HTR-8/SVneo (cell line): ENCODE measurements around the gene DSE.
A peak's percentile ranks its signal among the peaks of the same experiment; 100 is the strongest.
"Not testable (repeated sequence)": the region's sequence is repeated elsewhere in the genome, so short reads cannot be mapped to it uniquely, and the experiment has no call there.

Source experiments
- DNase-seq: peaks from one replicate; pipeline ENCODE4 v3.0.0; 2011; ENCODE audit warnings: low spot score, mixed read lengths; ENCODE audit not compliant: insufficient read length
- FAIRE-seq: peaks from 2 replicates; lab custom pipeline; 2011; peaks lifted over from hg19 to GRCh38; lab: Jason Lieb, UNC

DSE gene

DNA sequence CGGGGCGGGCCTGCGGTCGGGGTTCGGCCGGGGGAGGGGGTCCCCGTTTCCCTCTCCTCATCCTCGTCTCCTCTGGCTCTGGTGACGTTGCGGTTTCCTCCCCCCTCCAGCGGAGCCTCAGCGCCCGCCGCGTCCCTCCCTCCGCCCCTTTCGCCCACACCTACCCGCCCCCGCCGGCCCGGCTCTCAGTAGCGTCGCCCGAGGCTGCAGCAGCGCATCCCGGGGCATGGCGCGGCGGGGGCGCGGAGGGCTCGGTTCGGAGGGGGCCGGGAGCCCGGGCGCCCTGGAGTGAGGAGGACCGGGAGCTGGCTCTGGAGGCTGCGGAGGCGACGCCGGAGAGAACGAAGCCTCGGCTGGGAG is at the start of gene DSE:
Gene DSE, plus strand, starts transcription at position 188 of the 360 bp plus-strand sequence. CDS start 28,304 bp downstream, outside the sequence.
- DNase-seq (peak; percentile 79), FAIRE-seq (peak; percentile 90)

DNA sequence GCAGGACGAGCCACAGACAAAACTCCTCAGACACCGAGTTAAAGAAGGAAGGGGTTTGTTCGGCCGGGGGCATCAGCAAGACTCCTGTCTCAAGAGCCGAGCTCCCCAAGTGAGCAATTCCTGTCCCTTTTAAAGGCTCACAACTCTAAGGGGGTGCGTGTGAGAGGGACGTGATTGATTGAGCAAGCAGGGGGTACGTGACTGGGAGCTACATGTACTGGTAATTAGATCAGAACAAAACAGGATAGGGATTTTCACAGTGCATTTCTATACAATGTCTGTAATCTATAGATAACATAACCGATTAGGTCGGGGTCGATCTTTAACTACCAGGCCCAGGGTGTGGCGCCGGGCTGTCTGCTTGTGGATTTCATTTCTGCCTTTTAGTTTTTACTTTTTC is 48.8 kb upstream of the DSE start:
- not testable (repeated sequence) for FAIRE-seq

DNA sequence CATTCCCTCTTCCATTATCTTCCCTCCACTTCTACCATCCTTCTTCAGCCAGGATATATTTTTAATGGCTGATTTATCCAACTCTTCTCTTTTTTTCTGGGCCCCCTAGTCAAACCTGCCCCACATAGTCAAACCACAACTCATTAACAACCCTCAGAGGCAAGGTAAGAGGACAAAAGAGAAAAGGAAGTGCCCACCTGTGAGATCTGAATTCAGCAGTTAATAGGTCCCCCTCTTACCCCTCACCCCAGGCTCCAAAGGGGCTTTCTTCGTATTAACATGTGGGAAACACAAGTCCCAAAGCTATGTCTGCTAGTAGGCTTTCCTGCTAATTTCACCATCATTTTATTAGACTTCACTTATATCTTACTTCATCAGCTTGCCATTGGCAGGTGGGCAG is 46.9 kb upstream of the DSE start:
- no peak for DNase-seq
- no peak for FAIRE-seq

More for the DNA sequence above, 48.8 kb upstream of the DSE start:
- not testable (repeated sequence) for DNase-seq

DNA sequence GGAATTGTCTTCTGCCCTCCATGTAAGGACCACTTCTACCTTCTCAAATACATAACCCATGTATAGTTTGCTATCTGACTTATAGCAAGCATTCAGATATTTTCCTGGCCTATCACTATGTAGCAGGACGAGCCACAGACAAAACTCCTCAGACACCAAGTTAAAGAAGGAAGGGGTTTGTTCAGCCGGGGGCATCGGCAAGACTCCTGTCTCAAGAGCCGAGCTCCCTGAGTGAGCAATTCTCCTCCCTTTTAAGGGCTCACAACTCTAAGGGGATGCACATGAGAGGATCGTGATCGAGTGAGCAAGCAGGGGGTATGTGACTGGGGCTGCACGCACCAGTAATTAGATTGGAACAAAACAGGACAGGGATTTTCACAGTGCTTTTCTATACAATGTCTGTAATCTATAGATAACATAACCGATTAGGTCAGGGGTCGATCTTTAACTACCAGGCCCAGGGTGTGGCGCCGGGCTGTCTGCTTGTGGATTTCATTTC is 45.1 kb upstream of the DSE start:
- DNase-seq, FAIRE-seq: not testable (repeated sequence)

DNA sequence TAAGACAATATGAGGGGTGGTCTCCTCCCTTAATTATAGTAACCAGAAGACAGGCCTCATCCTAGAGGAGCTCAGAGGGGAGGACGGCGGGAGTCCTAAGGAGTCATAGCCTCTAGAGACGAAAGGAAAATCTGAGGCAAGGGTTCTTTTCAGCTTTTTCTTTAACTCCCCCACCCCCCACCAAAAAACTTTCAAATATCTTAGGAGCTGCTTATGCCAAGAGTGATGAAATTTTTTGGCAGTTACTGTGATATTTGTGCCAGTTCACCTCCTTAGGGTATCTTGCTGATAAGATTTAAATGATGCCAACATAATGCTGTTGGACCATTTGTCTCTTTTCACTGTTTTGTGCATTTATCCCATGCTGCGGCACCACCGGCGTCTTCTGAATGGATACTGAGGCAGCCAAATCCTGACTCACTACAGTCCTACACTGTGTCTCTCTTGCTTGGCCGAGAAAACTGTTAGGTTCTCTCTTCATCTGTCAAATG is 44.5 kb upstream of the DSE start:
- no peak for FAIRE-seq
- DNase-seq: no peak

DNA sequence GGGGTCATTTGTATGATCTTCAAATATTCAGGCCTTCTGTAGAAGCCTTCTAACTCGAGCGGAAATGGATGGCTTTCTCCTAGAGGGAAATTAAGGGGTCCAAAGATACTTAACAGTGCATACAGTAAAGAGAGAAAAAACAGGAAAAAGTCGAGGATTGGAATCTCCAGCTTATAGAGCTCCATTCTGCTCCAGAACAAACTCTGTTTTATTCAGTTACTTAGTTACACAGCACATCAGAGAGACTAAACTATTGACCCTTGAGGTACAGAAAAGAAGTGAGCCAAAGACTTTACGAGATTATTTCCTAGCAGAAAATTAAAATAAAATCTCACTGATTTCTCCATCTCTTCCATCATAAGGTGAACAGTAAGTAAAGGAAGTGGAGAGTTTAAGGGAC is 43.8 kb upstream of the DSE start:
- FAIRE-seq: no peak
- DNase-seq: no peak

DNA sequence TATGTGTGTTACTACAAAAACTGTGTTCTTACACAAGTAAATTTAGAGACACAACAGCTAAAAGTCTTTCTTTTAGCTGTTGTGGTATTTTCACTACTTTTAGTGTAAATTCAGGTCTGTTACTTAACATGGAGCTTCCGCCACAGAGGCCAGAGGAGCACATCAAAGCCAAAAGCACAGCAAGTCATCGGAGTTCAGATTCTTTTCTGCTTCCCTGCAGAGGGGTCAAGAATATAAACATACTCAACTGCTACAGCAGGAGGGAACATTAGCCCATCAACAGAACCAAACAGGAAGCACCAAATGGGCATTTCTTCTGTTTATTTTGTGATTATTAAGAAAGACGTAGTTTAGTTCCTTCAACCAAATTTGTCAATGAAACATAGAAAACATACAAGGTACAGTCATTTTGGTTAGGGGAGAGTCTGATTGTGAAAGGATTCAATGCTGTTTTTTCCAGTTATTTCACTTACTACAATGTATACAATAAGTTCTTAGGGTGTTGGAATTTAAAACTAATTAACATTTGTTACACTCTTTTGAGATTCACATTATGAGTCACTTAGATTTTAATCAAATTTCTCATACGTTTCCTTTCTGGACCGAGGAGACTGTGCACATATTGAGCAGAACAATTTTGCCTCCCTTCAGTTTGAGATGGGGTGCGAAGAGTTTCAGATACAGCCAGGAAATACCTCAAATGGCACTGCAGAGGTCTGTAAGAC is 42.8 kb upstream of the DSE start:
- FAIRE-seq (no peak), DNase-seq (no peak)

DNA sequence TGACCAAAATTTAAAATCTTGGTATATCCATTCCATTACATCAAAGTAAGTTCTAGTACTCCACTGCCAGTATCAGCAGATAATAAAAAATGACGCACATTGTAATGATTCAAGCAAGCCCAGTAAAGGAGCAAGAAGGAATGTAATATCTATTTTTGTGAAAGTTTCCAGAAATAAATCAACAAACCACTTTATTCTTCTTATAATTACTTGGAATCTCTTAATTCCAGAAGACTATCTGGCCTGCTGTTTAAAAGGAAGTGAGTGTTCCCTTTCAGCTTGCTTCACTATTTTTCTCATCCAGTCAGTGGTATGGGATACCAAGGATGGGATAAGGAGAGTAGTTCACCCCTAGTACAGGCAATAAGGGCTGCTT is 42.2 kb upstream of the DSE start:
- DNase-seq (no peak), FAIRE-seq (no peak)

DNA sequence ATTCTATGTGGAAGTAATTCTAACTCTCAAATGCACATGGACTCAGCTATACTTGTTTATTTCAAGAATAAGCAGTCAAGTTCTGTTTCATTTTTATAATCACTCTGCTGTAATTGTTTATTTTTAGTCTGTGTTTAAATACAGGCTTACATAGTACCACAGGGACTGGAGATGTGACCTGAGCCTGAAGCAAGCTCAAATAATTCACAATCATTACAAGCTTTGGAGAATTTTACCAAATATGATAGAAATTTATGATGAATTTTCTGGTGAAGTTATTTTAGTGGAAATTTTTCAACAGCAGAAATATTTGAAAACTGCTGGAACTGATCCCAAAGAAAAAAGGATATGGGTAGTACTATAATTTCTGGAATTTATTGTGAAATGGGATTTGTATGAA is 41.6 kb upstream of the DSE start:
- DNase-seq: no peak
- no peak for FAIRE-seq

DNA sequence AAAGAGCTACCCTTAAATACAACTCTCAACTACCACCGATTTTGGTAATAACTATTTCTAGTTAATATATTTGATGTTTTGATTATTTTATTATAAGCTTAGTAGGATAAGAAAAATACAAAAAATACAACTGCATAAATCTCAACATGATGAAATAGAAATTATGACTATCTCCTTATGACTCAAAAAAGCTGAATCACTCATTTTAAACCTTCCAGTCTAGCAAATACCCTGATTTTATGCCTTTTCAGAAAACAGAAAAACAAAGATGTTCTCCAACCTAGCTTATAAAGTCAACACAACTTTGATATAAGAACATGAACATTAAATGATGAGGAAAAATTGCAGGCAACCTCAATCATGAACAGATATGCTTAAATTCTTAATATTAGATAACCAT is 40.2 kb upstream of the DSE start:
- FAIRE-seq (no peak), DNase-seq (no peak)

DNA sequence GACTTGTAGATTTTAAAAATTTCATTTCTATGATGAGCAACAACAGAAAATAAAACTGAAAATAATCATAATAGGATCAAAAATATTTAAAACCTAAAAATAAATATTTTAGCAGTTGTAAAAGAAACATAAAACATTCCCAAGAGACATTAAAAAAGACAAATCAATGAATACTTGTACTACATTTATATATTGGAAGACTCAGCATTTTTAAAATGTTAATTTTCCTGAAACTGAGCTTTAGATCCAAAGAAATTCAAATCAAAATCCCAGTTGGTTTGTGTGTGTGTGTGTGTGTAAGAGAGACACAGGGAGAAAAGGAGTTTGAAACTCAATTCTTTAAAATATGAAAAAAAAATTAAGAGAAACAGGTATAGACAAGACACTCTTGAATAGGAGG is 38.7 kb upstream of the DSE start:
- FAIRE-seq (no peak), DNase-seq (no peak)

DNA sequence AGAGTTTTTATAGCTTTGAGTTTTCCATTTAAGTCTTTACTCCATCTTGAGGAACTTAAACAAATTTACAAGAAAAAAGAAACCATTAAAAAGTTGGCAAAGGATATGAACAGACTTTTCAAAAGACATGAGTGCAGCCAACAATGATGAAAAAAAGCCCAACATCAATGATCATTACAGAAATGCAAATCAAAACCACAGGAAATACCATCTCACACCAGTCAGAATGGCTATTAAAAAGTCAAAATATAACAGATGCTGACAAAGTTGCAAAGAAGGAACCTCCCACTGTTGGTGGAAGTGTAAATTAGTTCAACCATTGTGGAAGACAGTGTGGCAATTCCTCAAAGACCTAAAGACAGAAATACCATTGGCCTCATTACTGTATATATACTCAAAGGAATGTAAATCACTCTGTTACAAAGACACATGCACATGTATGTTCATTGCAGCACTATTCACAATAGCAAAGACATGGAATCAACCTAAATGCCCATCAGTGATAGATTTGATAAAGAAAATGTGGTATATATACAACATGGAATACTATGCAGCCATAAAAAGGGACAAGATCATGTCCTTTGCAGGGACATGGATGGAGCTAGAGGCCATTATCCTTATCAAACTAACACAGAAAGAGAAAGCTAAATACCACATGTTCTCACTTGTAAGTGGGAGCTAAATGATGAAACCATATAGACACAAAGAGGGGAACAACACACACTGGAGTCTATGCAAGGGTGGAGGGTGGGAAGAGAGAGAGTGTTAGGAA is 35.9 kb upstream of the DSE start:
- DNase-seq, FAIRE-seq: not testable (repeated sequence)

DNA sequence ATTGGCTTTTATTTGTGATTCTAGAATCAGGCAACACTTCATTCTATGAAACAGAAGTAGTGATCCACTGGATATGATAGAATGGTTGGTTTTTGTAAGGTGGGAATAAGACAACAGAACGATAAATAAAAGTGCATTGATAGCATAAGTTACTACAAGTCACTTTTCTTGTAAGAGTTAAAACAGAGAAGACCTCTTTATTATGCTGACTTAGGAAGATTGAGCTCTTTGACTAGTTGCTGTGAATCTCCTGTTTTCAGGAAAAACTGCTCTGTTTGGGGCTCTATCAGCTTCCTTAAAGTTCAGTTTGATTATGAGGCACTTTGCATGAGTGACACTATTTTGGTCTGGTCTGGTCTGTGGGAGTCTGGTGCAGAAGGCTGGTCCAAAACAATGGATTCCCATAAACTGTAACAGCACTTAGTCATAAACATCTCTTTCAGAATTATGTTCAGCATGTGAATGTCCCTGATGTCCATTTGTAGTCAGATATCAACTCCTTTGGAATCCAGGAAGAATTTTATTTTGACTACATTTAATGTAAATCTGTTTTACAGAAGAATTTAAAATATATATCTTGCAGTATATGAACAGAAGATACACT is 35.0 kb upstream of the DSE start:
- FAIRE-seq: no peak
- no peak for DNase-seq

DNA sequence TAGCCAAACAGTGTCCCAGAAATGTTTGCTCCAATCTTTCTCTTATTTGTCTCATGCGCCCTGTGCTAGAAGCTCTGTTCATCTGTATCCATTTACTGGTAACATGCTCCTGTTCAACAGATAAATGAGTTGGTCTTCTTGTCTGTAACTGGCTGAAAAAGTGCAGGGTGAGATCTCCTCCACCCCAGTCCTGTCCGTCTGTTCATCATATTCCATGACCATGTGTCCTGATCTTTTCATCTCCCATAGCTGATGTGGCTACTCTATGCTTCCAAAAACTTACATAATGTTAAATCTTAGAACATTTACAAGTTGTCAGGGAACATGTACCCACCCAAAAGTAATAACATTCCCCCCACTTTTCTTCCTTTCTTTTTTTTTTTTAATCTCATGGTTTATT is 31.8 kb upstream of the DSE start:
- no peak for DNase-seq
- no peak for FAIRE-seq

DNA sequence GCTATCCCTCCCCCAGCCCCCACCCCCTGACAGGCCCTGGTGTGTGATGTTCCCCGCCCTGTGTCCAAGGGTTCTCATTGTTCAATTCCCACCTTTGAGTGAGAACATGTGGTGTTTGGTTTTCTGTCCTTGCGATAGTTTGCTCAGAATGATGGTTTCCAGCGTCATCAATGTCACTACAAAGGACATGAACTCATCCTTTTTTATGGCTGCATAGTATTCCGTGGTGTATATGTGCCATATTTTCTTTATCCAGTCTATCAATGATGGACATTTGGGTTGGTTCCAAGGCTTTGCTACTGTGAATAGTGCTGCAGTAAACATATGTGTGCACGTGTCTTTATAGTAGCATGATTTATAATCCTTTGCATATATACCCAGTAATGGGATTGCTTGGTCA is 30.1 kb upstream of the DSE start:
- not testable (repeated sequence) for FAIRE-seq, DNase-seq

DNA sequence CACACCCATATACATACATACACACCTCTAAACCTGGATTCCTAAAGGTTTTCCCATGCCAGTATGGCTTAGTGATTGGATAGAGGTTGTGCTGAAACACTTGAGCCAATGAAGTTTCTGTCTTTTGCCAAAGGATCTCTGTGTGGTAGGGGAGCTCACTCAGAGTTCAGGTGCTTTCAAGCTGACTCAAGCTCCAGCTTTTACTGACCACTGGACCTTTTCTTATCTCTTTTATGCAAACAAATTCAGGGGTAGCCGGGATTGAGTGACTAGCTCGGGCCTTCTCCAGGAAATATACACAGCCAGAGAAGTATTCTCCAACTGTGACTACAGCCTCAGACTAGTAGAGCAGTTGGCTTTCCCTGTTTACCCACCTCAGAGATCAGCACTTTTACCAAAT is 21.5 kb upstream of the DSE start:
- no peak for DNase-seq
- no peak for FAIRE-seq

DNA sequence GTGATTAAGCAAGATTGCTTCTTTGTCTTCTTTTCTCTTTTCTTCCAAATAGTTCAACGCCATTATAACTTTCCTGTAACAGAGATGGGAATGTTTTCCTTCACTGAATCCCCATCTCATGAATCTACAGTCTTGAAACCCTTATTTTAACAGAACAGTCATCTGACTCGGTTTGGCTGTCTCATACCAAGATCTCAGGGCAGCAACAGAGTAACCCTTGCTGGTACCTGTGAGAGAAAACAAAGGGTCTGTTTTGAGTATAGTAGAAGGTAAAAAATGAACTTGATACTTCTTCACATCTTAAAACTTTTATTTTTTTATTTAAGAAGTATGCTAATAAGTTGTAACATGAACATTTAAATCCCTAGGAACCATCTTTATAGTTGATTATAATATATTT is 19.6 kb upstream of the DSE start:
- FAIRE-seq (no peak), DNase-seq (no peak)

DNA sequence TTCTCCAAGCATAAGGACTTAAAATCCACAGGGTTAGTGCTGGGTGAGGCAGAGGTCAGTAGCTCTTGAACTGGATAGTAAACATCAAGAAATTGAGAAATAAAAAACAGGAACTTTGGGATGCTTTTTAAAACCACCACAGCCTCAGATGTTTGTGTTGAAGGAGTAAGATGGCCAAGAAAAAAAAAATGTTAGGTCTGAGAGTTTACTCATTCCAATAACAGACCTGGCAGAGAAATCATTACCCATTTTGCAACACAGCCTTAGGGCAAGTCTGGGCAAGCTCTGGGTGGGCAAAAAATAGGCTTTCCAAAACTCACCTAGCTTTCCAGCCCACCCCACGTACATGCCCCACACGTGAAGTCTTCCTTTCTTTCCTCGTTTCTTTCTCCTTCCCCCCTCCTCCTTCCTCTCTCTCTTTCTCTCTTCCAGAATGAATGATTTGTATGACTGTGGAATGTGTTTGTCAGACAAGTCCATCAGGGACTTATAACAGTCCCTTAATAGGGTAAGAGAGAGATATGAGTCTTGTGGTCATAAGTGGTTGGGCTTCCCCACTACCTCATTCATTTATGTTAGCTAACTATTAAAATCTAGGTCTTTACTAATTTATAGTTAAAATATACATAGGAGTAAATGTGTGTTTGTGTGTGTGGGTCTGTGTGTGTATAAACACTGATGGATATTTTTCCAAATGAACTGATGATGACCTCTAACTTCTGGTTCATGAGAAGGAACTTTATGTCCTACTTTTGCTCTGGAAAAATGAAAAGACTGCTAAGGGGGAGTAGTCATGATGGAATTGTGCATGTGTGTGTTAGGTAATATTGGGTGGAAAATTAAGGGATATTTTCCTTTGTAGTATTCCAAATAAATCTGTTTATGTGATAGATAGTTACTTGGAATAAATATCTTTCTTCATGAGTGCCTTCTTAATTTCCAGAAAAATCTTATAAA is 18.0 kb upstream of the DSE start:
- no peak for DNase-seq
- no peak for FAIRE-seq

DNA sequence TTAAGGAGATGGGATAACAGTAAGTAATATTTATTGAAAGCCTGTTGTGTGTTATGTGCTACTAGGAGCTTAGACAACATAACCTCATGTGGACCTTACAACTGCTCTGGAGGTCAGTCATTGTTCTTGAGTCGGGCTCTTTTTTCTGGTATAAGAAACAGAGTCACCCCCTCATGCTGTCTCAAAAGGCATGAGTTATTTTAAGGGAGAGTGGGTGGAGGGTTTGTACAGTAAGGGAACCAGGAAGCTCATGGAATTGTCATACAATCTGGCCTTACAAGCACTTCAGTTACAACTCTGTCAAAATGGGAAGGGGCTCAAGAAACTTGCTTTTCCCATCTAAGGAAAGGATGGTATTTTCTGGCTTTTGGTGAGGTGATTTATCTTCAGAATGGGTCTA is 16.5 kb upstream of the DSE start:
- DNase-seq: no peak
- FAIRE-seq: no peak

DNA sequence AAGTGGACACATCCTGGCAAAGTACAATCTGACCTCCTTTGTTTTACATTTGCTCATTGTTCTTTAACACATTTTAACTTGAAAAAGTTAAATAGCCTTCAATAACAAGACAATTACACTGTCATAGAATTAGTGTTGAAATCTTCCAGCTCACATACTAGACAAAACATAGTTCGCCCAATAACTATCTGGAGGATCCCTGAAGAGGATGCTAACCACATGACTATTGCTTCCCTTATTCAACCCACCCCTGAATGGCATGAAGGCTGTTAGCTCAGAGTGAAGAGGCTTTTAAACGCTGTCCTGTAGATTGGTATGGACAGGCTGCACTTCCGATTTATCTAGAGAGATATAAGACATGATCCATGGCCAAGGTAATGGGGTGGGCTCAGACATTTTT is 15.0 kb upstream of the DSE start:
- DNase-seq (no peak), FAIRE-seq (peak; percentile 16)
